ENCODE data around the gene ITGA2. TPM values are rescaled to one million over a fixed set of nuclear protein-coding genes. Genes with fewer than 3 reads are reported as not detected.

The ITGA2 gene
- total RNA-seq, 3 donors from 2014 or later = 1.0 to 1.1 (median 1.1) TPM

DNA sequence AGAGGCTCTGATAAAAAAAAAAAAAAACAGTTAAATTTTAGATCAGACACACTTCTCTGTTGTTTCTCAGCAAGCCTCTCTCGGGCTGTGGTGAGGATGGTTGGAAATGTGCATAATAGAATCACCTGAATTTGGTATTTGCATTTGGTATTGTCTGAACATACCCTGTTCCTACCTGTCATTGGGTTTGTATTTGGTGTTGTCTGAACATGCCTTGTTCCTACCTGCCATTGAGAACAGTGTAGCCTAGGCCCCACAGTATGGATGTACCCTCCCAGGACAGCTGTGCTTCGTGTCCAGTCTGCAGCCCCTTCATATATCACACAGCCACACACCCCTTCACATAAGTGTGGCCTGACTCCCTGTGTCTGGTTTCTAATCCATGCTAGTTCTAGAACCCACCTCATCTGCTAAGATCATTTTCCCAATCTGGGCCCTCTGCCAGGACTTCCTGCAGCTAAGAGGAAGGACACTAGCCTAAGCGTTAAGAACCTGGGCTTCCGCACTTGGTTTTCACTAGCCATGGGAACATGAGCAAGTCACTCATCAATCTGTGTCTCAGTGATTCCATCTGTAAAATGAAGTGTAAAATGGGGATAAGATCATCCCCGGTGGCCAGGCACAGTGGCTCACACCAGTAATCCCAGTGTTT, 49.2 kb downstream of the ITGA2 start:
- ATAC-seq = no peak
- peaks cover 16% of the 10 kb centered on the region for H3K4me1 Mint-ChIP-seq (ENCODE audit: low read depth)
- DNase-seq = no peak
- no peaks in the 10 kb centered on the region for H3K9me3 Mint-ChIP-seq
- H3K36me3 Mint-ChIP-seq (ENCODE audit: insufficient read depth) = peaks cover under 1% of the 10 kb centered on the region
- no peaks in the 10 kb centered on the region for H3K27me3 Mint-ChIP-seq (ENCODE audit: low read depth)
- H3K4me3 Mint-ChIP-seq = no peak overlapping the region

DNA sequence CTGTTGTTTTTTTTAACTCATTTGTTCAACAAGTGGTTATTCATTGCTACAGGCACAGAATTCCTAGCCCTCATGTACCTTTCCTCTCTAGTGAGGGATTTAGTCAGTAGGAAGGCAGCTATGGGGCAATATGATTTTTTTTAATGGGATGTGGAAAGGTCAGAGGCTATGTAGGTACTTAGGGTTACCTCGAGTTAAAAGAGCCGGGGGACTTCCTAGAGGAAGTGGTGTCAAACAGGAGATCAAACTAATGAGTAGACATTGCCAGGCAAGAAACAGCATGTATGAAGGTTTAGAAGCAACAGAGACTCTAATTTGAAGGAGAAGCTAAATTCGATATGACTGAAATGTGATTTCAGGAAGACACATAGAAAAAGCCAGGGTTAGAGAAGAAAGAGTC, 50.7 kb downstream of the ITGA2 start:
- DNase-seq = no peak
- H3K4me1 Mint-ChIP-seq (ENCODE audit: low read depth) = peaks cover 21% of the 10 kb centered on the region
- H3K27me3 Mint-ChIP-seq (ENCODE audit: low read depth) = no peaks in the 10 kb centered on the region
- H3K4me3 Mint-ChIP-seq = no peak overlapping the region
- H3K36me3 Mint-ChIP-seq (ENCODE audit: insufficient read depth) = peaks cover 2% of the 10 kb centered on the region
- ATAC-seq = no peak
- no peaks in the 10 kb centered on the region for H3K9me3 Mint-ChIP-seq

DNA sequence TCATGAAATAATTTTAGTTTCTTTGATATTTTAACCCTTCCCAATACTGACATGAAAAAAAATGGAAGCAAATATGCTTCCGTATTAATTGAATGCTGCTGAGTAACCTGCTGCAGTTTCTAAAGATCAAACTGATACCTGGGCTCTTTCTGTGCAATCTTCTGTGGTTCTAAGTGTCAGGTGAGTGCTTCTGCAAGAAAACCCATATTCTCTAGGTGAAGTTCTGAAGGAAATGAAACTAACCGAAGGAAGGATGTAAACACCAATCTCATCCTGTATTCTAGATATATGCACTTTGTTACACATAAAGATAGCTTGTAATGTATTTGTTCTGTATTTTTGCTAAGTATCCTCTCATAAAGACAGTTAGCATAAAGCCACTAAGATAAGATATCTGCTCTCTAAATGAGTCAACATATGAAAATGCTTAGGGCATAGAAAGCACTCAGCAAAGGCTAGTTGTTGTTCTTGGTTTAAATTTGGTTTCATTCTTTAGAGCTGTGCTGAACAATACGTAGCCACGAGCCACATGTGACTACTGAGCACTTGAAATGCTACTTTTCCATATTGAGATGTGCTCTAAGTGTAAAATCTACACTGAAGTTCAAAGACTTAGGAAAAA, 52.0 kb downstream of the ITGA2 start:
- peak overlapping the region; percentile 55 for H3K4me3 Mint-ChIP-seq
- peaks cover 2% of the 10 kb centered on the region for H3K36me3 Mint-ChIP-seq (ENCODE audit: insufficient read depth)
- H3K4me1 Mint-ChIP-seq (ENCODE audit: low read depth) = peaks cover 21% of the 10 kb centered on the region
- H3K9me3 Mint-ChIP-seq = no peaks in the 10 kb centered on the region
- no peaks in the 10 kb centered on the region for H3K27me3 Mint-ChIP-seq (ENCODE audit: low read depth)
- ATAC-seq = peak; percentile 91 to 95
- no peak for DNase-seq

DNA sequence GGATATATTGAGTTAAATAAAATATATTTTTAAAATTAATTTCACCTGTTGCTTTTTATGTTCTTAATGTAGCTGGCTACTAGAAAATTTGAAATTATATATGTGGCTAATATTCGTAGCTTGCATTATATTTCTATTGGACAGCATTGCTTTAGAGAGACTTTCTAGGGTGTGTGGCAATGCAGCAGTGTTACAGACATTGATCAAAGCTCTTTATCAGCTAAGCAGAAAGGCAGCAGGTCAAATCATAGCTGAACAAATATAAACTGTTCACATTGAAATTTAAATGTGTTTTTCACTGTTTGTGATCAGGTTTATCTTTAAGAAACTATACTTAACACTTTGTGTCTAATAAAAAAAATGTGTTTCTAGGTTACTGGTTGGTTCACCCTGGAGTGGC, 52.6 kb downstream of the ITGA2 start:
- peaks cover 21% of the 10 kb centered on the region for H3K4me1 Mint-ChIP-seq (ENCODE audit: low read depth)
- H3K4me3 Mint-ChIP-seq = no peak overlapping the region
- H3K36me3 Mint-ChIP-seq (ENCODE audit: insufficient read depth) = peaks cover 2% of the 10 kb centered on the region
- no peaks in the 10 kb centered on the region for H3K27me3 Mint-ChIP-seq (ENCODE audit: low read depth)
- ATAC-seq = no peak
- no peak for DNase-seq
- H3K9me3 Mint-ChIP-seq = no peaks in the 10 kb centered on the region

DNA sequence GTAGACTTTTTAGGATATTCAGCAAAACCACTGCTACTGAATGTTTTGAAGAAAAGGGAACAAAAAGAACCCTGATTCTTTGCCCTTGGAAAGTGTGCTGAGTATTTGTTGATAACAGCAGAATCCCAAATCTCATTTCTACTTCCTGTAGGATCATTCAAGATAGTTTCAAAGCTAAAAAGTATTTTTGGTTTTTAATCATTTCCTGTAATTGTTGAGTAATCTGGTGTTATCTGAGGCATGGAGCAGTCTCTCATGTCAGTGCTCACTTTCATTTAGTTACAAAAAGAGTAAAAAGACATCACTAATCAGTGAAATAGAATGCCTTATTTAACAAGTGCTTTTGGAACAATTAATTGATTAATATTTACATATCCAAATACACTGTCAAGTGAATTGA, 56.1 kb downstream of the ITGA2 start:
- DNase-seq (no peak), ATAC-seq (no peak)
- Mint-ChIP-seq H3K4me3 (no peak overlapping the region), H3K36me3 (ENCODE audit: insufficient read depth) (peaks cover 2% of the 10 kb centered on the region), H3K27me3 (ENCODE audit: low read depth) (no peaks in the 10 kb centered on the region), H3K4me1 (ENCODE audit: low read depth) (peaks cover 15% of the 10 kb centered on the region), H3K9me3 (no peaks in the 10 kb centered on the region)

DNA sequence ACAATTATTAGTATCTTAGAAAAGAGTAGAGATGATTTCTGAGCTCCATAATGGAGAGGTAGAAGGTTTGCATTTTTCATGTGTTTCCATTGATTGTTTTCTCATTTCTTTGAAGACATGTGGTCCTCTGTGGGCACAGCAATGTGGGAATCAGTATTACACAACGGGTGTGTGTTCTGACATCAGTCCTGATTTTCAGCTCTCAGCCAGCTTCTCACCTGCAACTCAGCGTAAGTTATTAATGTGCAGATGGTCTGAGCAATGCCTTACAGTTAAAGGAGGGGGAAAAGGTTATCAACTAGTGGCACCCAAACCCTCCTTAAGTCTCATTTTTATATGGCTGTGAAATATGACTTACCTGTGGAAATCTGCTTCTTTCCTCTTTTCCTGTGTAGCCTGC, 59.1 kb downstream of the ITGA2 start:
- H3K36me3 Mint-ChIP-seq (ENCODE audit: insufficient read depth) = peaks cover 2% of the 10 kb centered on the region
- H3K4me3 Mint-ChIP-seq = no peak overlapping the region
- ATAC-seq (no peak), DNase-seq (no peak)
- no peaks in the 10 kb centered on the region for H3K27me3 Mint-ChIP-seq (ENCODE audit: low read depth)
- peaks cover 5% of the 10 kb centered on the region for H3K4me1 Mint-ChIP-seq (ENCODE audit: low read depth)
- no peaks in the 10 kb centered on the region for H3K9me3 Mint-ChIP-seq

DNA sequence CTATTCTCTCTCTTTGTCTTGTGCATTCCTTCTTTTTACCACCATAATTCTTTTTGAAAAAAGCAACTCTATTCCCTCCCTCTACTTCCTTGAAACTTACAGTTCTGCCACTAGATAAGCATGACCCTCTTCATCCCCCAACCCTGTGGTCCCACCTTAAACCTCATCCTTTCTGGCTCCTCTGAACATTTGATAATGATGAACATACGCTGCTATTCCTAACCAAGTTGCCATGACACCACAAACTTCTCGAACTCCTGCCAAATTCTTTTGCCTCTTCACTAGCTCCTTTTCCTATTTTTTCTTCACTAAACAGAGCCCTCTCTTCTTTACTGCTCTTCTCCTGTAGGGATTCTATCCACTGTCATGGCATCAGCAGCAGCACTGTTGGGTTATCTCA, 63.3 kb downstream of the ITGA2 start:
- ATAC-seq (no peak), DNase-seq (no peak)
- H3K4me1 Mint-ChIP-seq (ENCODE audit: low read depth) = no peaks in the 10 kb centered on the region
- no peaks in the 10 kb centered on the region for H3K9me3 Mint-ChIP-seq
- H3K36me3 Mint-ChIP-seq (ENCODE audit: insufficient read depth) = no peaks in the 10 kb centered on the region
- no peak overlapping the region for H3K4me3 Mint-ChIP-seq
- no peaks in the 10 kb centered on the region for H3K27me3 Mint-ChIP-seq (ENCODE audit: low read depth)

DNA sequence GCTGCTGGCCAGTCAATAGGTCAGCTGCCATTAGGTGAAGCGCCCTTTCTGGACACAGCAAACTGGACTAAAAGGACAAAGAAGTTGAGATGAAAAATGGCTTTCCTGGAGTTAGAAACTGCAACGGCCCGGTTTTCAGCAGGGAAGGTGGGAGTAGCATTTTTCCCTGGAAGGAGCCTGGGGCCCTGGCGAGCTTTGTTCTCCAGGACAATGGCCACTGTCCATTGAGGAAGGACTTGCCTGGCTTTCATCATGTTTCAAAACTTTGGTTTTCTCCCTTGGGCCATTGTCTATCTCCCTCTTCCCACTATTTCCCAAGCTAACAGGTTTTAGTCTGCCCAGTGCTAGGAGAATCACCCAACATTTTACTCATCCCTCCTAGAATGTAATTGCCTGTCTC, 64.2 kb downstream of the ITGA2 start:
- no peak for DNase-seq
- ATAC-seq = no peak
- no peak overlapping the region for H3K4me3 Mint-ChIP-seq
- H3K4me1 Mint-ChIP-seq (ENCODE audit: low read depth) = no peaks in the 10 kb centered on the region
- H3K36me3 Mint-ChIP-seq (ENCODE audit: insufficient read depth) = no peaks in the 10 kb centered on the region
- H3K27me3 Mint-ChIP-seq (ENCODE audit: low read depth) = no peaks in the 10 kb centered on the region
- H3K9me3 Mint-ChIP-seq = no peaks in the 10 kb centered on the region

DNA sequence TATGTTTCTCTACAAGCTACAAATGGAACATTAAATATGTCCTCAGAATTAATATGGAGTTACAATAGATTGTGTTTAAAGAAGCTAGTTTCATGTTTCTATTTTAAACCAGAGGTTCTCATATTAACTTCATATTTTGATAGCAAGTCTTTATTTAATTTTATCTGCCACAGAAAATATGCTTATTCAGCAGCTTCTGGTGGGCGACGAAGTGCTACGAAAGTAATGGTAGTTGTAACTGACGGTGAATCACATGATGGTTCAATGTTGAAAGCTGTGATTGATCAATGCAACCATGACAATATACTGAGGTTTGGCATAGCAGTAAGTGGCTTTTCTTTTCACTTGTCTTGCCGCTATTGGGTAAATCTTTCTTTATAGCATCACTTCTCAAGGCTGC, 66.2 kb downstream of the ITGA2 start:
- no peaks in the 10 kb centered on the region for H3K36me3 Mint-ChIP-seq (ENCODE audit: insufficient read depth)
- no peak for ATAC-seq
- H3K27me3 Mint-ChIP-seq (ENCODE audit: low read depth) = peaks cover 5% of the 10 kb centered on the region
- no peak for DNase-seq
- H3K9me3 Mint-ChIP-seq = no peaks in the 10 kb centered on the region
- H3K4me3 Mint-ChIP-seq = no peak overlapping the region
- no peaks in the 10 kb centered on the region for H3K4me1 Mint-ChIP-seq (ENCODE audit: low read depth)

DNA sequence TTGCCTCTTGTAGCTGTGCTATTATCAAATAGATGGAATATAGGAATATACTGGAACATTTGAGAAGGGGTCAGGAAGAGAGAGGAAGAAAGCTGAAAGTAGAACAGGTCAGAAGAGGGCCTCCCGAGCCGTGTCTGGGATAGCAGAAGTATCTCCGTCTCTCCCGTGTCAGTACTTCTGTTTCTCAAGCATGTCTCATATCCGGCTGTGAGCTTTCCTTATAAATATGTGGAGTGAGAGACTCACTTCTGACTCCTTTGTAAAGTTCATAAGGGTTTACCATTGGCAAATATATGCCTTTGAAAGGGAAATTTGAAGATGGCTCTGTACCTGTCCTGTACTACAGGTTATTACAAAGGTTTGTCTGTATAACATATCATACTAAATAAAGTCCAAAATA, 70.1 kb downstream of the ITGA2 start:
- DNase-seq (no peak), ATAC-seq (no peak)
- no peaks in the 10 kb centered on the region for H3K36me3 Mint-ChIP-seq (ENCODE audit: insufficient read depth)
- no peak overlapping the region for H3K4me3 Mint-ChIP-seq
- no peaks in the 10 kb centered on the region for H3K4me1 Mint-ChIP-seq (ENCODE audit: low read depth)
- peaks cover 5% of the 10 kb centered on the region for H3K27me3 Mint-ChIP-seq (ENCODE audit: low read depth)
- H3K9me3 Mint-ChIP-seq = no peaks in the 10 kb centered on the region

DNA sequence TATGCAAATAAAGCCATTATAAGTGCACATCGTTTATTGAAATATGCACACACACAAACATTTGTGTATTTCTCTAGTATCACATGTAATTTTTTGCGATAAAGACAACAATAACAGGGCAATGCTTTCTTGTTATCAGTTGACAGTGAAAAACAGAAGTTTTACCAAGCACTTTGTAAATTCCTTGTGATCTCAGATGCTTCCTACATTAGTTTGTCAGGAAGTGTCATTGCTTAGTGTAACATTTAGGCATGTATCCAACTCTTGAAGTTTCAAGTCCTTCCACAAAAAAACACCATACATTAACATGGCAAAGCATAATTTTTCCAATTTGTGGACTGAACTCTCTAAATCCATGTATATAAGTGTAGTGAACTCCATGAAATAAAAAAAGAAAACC, 74.0 kb downstream of the ITGA2 start:
- ATAC-seq (no peak), DNase-seq (no peak)
- Mint-ChIP-seq H3K4me1 (ENCODE audit: low read depth) (no peaks in the 10 kb centered on the region), H3K27me3 (ENCODE audit: low read depth) (peaks cover 5% of the 10 kb centered on the region), H3K9me3 (no peaks in the 10 kb centered on the region), H3K4me3 (no peak overlapping the region), H3K36me3 (ENCODE audit: insufficient read depth) (no peaks in the 10 kb centered on the region)

DNA sequence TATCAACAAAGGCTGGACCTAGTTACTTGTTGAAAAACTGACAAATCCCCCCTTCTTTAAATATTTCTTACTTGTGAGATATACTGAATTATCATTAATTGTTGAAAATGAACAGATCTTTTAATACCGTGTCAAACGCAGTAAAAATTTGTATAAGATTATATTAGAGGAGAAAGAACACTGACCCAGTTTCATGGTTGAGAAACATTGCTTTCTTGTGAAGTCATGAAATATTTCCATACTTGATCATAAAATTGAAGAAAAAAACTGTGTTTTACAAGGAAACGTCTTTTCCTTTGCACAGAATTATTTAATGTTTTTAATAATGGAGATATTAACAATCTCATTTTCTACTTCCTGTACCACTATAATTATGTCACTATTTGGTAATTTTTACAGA, 74.6 kb downstream of the ITGA2 start:
- Mint-ChIP-seq H3K4me1 (ENCODE audit: low read depth) (no peaks in the 10 kb centered on the region), H3K27me3 (ENCODE audit: low read depth) (peaks cover 5% of the 10 kb centered on the region), H3K36me3 (ENCODE audit: insufficient read depth) (no peaks in the 10 kb centered on the region), H3K9me3 (no peaks in the 10 kb centered on the region), H3K4me3 (no peak overlapping the region)
- DNase-seq (no peak), ATAC-seq (no peak)

DNA sequence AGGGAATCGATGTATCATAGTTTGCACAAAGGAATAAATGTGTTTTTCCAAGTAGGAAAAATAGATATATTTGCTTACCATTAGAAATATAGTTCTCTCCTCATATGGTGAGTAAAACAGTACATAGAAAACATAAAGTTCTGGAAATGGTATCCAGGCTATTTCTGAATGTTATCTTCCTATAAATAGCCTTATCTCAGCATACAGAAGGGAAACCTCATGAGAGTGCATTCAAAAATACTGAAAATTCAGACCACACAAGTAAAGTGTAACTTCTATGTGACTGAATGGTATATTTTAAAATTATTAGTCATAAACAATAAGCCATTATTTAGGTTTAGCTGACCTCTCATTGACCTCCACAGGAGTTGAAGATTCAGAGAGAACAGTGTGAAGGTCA, 76.9 kb downstream of the ITGA2 start:
- Mint-ChIP-seq H3K27me3 (ENCODE audit: low read depth) (no peaks in the 10 kb centered on the region), H3K9me3 (no peaks in the 10 kb centered on the region), H3K4me3 (no peak overlapping the region), H3K4me1 (ENCODE audit: low read depth) (peaks cover 11% of the 10 kb centered on the region), H3K36me3 (ENCODE audit: insufficient read depth) (no peaks in the 10 kb centered on the region)
- ATAC-seq (no peak), DNase-seq (no peak)

DNA sequence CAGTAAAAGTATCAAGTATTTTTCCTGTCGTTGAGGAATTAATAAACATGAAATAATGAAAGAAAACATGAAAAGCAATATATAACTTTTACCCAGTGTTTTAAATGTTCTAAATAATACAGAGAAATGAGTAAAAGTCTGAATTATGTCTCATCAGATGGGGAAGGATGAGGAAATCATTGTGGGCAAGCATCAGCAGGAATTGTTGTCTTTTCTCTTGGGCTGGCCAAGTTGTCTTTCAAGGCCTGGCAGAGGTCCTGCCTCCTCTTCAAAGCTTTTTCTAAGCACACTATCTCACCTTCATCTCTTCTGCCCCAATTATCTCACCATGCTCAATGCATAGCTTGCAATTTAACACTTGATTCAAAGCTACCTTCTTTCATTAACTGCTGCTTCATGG, 78.5 kb downstream of the ITGA2 start:
- no peaks in the 10 kb centered on the region for H3K36me3 Mint-ChIP-seq (ENCODE audit: insufficient read depth)
- peaks cover 11% of the 10 kb centered on the region for H3K4me1 Mint-ChIP-seq (ENCODE audit: low read depth)
- H3K4me3 Mint-ChIP-seq = no peak overlapping the region
- no peaks in the 10 kb centered on the region for H3K9me3 Mint-ChIP-seq
- ATAC-seq (no peak), DNase-seq (no peak)
- no peaks in the 10 kb centered on the region for H3K27me3 Mint-ChIP-seq (ENCODE audit: low read depth)

DNA sequence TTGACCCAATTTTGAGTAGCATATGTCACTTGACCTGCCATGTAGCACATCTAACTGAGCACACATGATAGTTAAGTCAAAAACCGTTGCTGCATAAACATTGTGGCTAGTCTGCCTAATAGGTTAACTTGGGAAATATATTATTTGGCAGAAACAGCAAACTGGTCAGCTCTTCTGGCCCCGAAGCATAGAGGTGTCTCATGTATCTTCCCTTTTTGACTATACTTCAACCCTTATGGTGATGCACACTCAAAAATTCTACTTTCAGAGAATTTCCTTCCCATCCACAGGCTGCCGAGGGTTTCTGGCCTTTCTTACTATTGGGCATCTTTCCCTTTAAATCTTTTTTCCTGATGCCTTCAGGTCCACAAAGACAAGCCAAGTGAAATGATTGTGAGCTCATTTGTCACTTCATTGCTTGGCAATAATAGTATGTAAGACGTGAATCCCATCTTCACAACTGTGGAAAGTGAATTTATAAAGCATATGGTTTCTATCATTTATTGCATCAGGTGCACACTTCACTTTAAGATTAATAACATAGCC, 79.2 kb downstream of the ITGA2 start:
- DNase-seq (no peak), ATAC-seq (no peak)
- no peaks in the 10 kb centered on the region for H3K36me3 Mint-ChIP-seq (ENCODE audit: insufficient read depth)
- H3K4me3 Mint-ChIP-seq = no peak overlapping the region
- no peaks in the 10 kb centered on the region for H3K9me3 Mint-ChIP-seq
- peaks cover 3% of the 10 kb centered on the region for H3K27me3 Mint-ChIP-seq (ENCODE audit: low read depth)
- peaks cover 11% of the 10 kb centered on the region for H3K4me1 Mint-ChIP-seq (ENCODE audit: low read depth)
